NOMO-1 (cell line): Measurements from ENCODE around the gene TOR1AIP1.

Experiments
- DNase-seq, 2 experiments: peaks; one replicate each; lab custom pipeline; 2025; ENCODE audit not compliant: unreplicated experiment in 2 of 2; lab: John Stamatoyannopoulos, UW

Gene TOR1AIP1

DNA sequence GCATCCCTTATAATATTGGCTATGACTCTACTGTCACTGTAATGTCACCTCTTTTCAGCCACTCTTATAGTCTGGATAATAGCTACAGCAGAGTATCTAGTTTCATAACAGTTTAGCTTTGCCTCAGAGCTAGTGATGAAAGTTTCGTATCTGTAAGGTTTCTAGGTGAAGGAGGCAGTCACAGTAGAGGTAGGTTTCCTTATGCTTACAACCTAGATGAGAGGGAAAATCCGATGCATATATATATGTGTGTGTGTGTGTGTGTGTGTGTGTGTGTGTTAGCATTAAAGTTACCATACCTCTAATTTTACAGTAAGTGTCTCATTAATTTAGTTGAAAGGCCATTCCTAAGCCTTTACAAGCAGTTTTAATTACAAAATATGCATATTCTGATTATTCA is 2.3 kb upstream of the TOR1AIP1 start:
- DNase-seq: no peak

DNA sequence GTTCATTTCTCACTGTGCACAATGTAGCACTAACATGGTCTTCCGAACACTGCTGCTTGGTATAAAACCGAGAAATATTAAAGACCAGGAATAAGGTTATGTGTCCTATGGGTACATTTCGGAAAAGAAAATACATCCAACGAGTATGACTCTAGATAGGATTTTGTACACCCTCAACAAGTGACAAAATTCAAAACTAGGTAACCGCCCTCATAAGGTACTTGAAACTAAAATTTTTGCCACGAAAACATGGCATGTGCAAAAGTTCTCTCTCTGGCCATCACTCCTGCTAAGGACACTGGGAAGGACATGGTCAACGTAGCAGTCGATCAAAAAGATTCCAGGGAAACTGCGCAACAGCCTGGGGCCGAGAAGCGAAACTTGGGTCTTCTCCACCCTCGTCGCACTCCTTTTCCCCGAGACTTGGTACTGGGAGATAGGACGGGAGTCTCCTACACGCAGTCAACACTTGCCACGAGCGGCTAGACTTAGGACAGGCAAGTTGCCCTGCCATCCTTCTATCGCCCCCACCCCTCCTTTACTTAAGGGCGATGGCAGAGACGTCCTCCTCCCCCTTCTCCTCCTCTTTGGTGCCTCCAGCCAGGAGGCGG is 338 bp upstream of the TOR1AIP1 start:
- peak; percentile 53 to 61 for DNase-seq

DNA sequence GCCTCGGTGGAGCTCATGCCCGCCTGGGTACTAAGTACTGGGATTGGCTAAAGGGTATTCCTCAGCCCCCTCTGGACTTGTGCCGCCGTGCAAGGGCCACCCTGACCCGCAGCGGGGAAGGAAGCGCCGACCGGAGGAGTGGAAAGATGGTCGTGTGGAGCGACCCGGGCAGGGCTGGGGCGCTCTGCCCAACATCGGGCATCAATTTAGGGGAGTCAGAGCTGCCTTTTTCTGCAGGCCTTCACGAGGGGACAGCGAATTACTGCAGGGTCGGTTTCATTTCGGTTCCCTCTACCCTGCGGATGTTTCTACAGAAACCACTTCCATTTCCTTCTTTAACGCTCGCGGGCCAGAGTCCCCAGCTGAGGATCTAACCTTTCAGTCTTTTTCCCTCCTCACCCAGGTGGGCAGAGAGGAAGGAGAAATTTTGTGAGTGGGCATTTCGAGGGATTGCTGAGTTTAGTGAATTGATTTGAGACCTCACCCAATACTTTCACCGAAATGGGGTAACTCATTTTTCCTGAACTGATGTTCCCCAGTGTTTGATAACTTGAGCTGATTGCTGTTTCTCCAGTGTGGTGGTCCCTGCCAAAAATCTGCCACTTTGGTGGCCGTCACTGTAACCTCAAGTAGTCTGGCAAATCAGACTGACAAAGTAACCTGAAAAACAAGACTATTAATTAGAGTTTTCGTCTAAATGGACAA is 1.1 kb downstream of the TOR1AIP1 start:
- DNase-seq: peak; percentile 69 to 71

DNA sequence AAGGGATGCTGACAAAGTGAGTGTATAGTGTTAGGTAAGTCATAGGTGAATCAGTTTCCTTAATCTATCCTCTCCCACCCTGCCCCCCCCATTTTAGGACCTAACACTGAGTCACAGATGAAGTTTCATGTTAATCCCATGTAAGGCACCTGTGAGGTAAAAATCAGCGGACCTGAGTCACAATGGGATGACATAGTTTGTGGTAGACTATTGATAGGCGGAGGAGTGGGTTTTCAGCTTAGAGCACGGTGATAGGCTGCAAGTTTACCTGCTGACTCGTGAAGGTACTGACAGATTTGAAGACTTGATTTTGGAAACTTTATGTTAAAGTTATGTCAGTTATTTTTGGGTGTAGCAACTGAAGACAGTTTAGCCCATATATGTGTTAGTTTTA is 1.7 kb downstream of the TOR1AIP1 start:
- DNase-seq: peak in 1 of 2 experiments; percentile 7

DNA sequence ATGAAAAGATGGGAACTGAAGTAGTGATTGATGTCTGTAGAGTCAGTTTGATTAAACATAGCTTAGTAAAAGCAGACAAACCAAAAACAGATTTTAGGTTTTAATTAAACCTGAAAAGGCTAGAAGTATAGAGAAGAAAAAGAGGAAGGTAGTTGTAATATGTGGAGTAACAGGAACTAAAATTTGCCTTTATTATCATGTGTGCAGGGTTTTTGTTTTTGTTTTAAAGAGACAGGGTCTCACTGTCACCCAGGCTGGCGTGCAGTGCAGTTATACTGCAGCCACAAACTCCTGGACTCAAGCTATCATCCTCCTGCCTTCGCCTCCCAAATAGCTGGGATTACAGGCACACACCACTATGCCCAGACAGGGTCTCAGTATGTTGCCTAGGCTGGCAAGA is 6.0 kb downstream of the TOR1AIP1 start:
- DNase-seq: peak; percentile 41 to 84

DNA sequence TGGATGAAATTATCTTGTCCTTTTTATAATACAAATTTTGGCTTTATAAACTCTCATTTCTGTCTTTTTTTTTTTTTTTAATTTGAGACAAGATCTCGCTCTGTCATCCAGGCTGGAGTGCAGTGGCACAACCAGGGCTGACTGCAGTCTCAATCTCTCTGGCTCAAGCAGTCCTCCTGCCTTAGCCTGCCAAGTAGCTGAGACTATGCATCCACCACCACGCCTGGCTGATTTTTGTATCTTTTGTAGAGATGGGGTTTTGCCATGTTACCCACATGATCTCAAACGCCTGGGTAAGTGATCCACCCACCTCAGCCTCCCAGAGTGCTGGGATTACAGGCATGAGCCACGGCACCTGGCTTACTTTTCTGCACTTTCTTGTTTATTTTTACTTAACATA is 7.5 kb downstream of the TOR1AIP1 start:
- DNase-seq: no peak

DNA sequence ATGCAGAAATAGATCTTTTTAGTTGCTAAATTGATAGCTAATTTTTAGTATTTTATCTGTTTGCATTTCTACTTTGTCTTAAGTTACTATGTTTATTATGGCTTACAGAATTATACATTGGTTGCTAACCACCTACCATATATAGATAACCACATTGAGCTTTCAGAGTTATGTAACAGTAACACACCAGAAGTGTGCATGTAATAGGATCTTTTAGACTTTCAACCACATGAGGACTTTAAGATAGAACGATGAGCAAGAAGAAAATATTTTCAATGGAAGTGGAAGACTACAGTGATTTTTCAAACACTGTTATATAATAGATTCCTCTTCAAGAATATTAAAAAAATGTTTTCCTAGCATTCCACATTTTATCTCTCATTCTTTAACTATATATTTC is 28.8 kb downstream of the TOR1AIP1 start:
- peak in 1 of 2 experiments; percentile 72 for DNase-seq

DNA sequence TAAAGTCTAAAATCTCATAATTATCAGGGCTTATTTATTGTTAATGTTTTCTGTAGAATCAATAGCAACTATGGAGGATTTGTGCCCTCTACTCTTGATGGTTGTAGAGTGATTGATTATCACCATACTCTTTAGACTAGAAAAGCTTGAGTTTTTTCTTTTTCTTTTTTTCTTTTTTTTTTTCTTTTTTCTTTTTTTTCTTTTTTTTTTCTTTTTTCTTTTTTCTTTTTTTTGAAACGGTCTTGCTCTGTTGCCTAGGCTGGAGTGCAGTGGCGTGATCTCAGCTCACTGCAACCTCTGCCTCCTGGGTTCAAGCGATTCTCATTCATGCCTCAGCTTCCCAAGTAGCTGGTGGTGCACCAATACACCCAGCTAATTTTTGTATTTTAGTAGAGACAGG is 29.7 kb downstream of the TOR1AIP1 start:
- DNase-seq: no peak

DNA sequence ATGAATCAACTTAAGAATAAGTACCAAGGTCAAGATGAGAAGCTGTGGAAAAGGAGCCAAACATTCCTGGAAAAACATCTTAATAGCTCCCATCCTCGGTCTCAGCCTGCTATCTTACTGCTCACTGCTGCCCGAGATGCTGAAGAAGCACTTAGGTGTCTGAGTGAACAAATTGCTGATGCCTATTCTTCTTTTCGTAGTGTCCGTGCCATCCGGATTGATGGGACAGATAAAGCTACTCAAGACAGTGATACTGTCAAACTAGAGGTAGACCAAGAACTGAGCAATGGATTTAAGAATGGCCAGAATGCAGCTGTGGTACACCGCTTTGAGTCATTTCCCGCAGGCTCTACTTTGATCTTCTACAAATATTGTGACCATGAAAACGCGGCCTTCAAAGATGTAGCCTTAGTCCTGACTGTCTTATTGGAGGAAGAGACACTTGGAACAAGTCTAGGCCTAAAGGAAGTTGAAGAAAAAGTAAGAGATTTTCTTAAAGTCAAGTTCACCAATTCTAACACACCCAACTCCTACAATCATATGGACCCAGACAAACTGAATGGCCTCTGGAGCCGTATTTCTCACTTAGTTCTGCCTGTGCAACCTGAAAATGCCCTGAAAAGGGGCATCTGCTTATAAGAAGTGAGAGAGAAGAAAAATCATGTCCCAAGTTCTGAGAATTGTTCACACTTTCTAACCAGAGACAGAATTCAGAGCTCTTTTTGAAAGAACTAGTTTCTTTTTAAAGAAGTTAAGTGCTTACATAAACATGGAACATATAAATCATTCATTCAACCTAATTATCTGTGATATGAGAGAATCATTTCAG is 35.7 kb downstream of the TOR1AIP1 start:
- no peak for DNase-seq

DNA sequence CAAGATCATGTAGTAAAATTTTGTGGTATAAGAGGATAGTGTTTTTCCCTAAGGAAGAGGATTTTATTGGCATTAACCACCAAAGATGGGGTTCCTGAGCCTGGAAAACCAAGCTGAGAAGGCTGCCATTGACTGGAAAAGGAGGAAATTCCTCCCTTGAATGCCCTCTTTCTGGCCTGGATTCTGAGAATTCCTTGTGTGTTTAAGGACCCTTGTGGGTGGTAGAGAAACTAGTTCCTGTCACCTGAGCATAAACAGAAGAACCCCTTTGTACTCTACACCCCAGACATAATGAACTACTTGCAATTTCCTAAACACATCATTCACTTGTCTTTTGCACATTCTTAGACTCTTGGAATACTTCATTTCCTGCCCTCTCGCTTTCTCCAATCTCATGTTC is 39.4 kb downstream of the TOR1AIP1 start:
- no peak for DNase-seq

DNA sequence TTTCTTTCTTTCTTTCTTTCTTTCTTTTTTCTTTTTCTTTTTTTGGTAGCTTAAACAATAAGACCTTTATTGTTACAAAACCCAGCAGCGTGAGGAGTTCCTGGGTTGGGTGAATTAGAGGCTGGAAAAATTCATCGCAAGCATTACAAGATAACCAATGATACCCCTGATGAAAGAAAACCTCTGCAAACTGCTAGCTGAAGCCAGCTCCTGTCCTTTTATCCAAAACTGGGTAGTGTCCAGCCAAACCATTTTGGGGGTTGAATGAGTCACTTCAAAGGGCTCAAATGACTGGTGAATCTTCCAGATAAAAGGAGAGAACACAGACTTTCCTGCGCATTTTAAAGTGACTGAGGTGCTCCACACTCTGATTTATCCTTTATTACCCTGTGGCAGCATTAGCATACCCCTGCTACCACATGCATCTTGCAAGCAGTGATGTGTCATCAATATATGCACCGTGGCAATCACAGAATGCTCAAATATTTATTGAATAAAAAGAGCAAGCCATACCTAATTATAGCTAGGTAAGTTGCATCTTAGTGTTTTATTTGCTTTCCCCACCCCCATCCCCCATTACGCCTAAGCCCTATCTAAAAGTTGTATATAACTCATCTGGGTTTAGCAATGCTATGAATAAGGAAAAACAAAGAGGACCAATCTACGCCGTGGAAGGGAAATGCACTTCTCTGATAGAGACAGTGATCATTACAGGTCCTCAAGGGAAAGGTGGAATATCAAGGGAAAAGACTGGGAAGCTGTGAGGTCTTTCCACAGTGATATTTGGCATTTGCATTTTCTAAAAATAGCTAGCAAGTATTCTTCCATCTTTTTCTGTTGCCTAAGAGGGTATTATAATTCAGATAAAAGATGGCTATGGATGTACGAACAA is 40.1 kb downstream of the TOR1AIP1 start:
- no peak for DNase-seq

DNA sequence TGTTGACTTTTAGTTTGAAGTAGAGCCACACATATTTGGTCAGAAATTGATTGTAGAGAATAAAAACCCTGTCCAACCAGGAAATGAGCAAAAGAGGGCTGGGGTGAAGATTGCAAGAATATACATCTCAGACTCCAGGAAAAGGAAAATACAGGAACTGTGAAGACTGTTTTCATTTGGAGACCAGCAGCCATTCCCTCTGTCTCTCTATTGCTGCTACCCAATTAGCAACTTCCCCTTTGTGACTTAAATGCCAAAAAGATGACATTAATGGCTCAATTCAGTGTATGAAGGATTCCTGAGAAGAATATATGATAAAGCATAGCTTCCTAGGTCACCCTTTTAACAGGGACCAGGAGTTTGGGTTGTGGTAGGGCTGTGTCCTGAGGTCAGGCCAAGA is 40.9 kb downstream of the TOR1AIP1 start:
- peak in 1 of 2 experiments; percentile 56 for DNase-seq

DNA sequence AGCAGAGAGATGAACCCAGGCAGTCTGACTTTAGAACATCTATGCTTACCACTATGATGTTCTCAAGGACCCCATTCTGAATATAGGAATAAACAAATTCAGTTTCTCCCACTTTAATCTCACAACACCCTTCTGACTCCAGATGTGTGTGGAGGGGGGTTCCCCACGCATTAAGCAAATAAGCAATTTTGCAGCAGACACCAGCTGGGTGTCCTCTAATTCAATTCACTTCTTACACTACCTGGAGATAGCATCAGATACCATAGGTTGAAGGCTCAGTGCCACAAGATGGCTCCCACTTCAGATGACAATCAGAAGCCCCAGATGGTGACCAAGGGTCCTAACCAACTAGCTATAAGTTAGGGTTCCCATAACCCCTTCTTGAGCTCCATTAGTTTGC is 42.2 kb downstream of the TOR1AIP1 start:
- no peak for DNase-seq

DNA sequence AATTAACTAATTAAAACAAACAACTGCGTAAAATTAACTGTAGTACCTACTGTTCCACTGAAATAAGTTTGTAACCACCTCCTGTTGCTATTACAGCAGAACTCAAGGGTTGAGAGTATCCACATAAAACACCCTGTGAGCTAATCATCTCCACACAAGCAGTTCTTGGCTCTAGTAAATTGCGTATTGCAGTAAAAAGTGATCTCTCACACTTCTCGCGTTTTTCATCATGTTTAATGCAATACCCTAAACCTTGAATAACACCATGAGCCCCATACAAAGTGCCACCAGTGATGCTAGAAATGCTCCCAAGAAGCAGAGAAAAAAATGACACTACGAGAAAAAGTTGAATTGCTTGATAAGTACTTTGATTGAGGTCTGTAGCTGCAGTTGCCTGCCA is 43.2 kb downstream of the TOR1AIP1 start:
- DNase-seq: no peak

DNA sequence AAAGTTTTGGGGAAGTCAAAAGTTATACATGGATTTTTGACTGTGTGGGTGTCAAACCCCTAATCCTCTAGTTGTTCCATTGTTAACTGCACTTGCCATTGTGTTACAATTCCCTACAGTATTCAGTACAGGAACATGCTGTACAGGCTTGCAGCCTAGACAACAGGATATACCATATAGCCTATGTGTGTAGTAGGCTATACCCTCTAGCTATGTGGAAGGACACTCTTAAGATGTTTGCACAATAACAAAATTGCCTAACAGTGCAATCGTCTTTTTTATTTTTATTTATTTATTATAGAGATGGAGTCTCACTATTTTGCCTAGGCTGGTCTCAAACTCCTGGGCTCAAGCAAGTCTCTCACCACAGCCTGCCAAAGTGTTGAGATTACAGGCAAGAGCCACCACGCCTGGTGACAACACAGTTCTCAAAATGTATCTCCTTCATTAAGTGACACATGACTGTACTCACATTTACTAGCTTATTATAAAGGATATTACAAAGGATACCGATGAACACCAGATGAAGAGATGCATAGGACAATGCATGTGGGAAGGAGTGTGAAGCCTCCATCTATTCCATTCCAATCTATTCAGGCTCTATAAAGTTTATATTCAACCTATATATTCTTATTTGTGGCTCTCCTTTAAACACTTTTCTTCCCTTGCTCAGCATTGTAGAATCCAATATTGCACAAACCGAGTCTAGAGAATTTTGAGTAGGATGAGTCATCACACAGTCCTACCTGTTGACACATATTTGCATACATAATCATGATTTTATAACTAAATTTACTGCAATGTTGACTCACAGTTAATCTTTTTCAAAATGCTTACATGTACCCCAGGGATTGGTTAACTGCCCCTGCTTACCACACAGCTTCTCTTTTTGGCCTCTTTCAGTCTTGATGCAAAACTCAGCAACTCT is 44.1 kb downstream of the TOR1AIP1 start:
- peak in 1 of 2 experiments; percentile 71 for DNase-seq

DNA sequence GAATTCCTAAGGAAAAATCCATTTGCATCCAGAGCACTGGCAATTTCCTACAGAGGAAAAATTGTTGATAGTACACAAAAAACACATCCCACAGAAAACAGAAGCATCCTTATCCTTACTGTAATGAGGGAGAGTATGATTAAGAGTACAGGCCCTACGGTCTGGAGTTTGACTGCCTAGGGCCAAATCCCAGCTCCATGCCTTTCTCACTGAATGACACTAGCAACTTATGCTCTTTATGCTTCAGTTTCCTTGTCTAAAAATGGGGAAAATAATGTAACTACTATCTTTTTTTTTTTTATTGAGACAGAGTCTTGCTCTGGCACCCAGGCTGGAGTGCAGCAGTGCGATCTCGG is 44.7 kb downstream of the TOR1AIP1 start:
- no peak for DNase-seq

DNA sequence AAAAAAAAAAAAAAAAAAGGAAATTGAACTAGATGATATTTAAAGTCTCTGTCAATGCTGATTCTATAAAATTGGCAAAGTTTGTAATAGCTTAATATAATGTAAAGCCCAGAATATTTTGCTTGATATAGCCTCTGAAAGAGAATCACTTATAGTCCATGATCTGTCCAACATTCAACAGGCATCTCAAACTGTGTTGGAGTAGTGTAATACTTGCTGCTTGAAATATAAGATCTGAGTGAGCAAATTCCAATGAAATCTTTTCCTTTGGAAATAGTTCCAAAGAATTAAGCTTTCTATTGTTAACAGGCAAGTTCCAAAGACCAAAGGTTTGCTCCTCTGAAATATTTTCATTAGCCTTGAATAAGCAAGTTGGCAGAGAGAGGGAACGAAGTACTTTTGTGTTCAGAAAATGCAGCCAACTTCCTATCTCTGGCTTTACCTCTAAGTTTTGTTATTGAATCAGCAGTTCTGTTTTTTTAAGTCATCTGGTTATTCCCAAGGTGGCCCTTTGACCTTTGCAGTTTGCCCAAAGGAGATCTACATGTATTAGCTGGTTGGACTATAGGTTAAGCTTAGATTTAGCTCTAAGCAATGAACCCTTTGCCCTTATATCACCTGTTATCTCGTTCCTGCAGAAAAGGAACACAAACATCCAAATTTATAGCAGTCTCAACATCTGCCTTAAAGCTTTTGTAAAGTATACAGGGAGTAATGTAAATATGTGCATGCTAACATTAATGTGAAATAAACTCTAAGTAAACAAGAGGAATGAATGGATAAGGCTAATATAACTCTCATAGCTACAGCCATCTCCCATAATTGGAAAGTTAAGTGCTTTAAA is 48.1 kb downstream of the TOR1AIP1 start:
- peak in 1 of 2 experiments; percentile 12 for DNase-seq

DNA sequence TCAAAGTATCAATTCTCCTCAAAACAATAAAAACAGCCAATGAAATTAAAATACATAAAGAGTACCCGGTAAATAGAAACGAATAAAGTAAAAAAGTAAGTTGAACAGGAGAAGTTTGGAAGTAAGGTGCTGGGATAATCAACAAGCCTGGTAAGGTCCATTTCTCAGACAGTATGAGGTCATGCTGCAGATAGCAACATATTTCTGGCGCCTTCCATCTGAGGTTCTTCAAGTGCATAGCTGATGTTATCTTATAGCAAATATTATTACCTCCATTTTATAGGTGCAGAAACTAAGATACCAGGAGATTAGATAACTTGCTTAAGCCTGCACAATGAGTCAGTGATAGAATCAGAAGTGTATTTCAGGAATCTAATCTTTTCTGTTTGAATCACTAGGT is 48.8 kb downstream of the TOR1AIP1 start:
- no peak for DNase-seq

DNA sequence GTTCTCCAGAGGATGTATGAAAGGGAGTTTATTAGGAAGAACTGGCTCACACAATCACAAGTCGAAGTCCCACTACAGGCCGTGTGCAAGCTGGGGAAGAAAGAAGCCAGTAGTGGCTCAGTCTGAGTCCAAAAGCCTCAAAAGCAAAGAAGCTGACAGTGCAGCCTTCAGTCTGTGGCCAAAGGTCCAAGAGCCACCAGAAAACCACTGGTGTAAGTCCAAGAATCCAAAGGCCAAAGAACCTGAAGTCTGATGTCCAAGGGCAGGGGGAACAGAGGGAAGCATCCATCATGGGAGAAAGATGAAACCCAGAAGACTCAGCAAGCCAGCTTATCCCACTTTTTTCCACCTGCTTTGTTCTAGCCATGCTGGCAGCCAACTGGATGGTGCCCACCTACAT is 51.1 kb downstream of the TOR1AIP1 start:
- no peak for DNase-seq
